Medulla oblongata (tissue), 1 donor: ENCODE measurements around the gene GRK2.
A peak's percentile ranks its signal among the peaks of the same experiment; 100 is the strongest.

ENCODE experiments used
- DNase-seq: peaks from one replicate; pipeline ENCODE4 v3.0.0-alpha.2; 2015; ENCODE audit errors: extremely low spot score

The GRK2 gene

GRCh38 chr11:67282155-67282875, 16.0 kb downstream of the GRK2 start:
- no peak for DNase-seq

- DNase-seq: no peak
Observed at GRCh38 chr11:67282876-67283371, 16.7 kb downstream of the GRK2 start.

DNA sequence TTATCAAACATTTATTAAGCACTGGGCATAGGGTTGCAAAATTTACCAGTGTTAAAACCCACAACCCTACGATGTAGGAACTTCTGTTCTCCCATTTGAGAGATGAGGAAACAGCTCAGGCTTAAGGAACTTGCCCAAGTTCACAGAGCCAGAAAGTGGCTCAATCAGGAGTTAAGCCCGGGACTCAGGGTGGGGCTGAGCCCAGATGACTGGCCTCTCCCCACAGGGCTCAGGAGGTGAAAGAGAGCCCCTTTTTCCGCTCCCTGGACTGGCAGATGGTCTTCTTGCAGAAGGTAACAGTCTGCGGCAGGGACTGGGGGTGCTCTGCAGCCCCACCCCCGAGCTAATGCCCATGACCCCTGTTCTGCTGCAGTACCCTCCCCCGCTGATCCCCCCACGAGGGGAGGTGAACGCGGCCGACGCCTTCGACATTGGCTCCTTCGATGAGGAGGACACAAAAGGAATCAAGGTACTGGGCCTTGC, 17.2 kb downstream of the GRK2 start:
- DNase-seq: no peak

GRCh38 chr11:67284811-67285540, 18.7 kb downstream of the GRK2 start:
- no peak for DNase-seq

- DNase-seq: no peak
Observed at GRCh38 chr11:67285541-67286498, 19.5 kb downstream of the GRK2 start.

DNA sequence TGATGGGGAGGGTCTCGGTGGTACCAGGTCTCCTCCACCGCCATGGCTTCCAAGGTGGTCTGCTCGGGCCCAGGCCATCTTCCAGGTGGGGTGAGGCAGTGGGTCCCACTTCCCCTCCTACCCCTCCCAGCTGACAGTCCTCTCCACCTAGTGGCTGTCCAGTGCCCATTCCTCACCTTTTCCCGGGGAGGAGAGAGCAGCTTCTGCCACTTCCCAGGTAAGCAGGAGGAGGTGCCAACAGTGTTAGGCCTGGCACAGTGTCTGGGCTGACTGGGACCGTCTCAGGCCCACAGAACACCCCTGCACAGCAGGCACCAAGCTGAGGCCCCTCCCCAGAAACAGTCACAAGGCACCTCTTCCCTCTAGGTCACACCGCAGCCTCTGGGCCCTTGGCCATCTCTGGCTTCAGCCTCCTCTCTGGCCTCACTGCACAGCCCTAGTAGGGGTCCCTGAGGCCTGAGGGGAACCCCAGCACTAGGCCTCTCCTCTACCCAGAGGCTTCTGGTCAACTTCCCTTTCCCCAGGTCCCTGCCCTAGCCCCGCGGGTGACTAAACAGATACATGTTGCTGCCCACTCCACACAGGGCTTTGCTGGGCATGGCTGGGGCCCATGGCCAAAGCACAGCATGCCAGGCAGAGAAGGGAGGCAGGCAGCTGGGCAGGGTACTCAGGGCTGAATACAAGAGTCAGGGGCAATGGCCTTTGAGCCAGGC, 20.5 kb downstream of the GRK2 start:
- DNase-seq: peak; percentile 84

- DNase-seq: no peak
Observed at GRCh38 chr11:67287355-67288197, 21.3 kb downstream of the GRK2 start.

DNA sequence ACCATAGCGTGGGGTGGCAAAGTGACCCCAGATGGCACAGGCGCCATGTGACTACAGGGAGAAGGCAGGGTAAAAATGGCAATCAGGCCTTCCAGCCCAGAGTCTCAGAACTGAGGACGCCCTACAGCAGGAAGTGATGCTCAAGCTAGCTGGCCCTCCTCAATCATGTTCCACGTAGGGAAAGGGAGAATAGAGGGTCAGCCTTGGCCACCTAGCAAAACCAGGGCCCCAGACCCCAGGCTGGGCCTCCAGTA, 21.9 kb downstream of the GRK2 start:
- no peak for DNase-seq

- peak; percentile 79 for DNase-seq
Observed at GRCh38 chr11:67288452-67289225, 22.4 kb downstream of the GRK2 start.

GRCh38 chr11:67289226-67289650, 23.0 kb downstream of the GRK2 start, which contains the start of gene ANKRD13D:
TSS of gene ANKRD13D (plus strand) at chr11:67289303. CDS start at chr11:67289461, 158 bp downstream.
- DNase-seq: no peak

- no peak for DNase-seq
Observed at GRCh38 chr11:67289651-67290479, 23.6 kb downstream of the GRK2 start.

DNA sequence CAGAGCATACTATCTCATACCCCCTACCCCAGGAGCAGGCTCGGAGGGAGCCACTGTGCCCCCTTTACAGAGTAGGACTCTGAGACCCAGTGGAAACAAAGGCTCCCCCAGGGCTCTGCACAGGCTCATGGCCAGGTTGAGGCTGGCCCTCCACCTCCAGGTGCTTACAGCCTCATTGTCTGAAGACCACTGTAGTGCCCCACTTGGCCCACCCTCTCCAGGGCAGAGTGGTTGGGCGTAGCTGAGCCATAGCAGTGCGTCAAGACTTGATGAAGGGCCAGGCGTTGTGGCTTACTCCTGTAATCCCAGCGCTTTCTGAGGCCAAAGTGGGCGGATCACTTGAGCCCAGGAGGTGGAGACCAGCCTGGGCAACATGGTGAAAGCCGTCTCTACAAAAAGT, 24.5 kb downstream of the GRK2 start:
- DNase-seq: no peak

GRCh38 chr11:67291481-67292381, 25.5 kb downstream of the GRK2 start:
- DNase-seq: no peak

GRCh38 chr11:67292671-67293070, 26.4 kb downstream of the GRK2 start:
- no peak for DNase-seq

GRCh38 chr11:67293090-67293489, 26.8 kb downstream of the GRK2 start:
- no peak for DNase-seq

DNA sequence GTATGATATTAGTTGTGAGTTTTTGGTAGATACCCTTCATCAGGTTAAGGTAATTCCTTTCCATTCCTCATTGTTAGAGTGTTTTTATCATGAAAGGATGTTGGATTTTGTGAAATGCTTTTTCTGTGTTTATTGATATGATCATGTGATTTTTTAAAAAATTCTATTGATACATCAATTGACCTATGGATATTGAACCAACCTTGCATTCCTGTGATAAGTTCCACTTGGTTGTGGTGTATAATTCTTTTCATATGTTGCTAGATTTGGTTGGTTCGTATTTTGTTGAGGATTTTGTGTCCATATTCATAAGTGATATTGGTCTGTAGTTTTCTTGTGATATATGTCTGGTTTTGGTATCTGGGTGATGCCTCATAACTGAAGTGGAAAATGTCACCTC, 29.6 kb downstream of the GRK2 start:
- DNase-seq: no peak

GRCh38 chr11:67298786-67299185, 32.5 kb downstream of the GRK2 start:
- no peak for DNase-seq
